Neural crest cell (in vitro differentiated cells): Measurements from ENCODE around the gene CALHM1. TPM values are rescaled to one million over a fixed set of nuclear protein-coding genes. Genes with fewer than 3 reads are reported as not detected.
"Not testable (repeated sequence)": the region's sequence is repeated elsewhere in the genome, so short reads cannot be mapped to it uniquely, and the experiment has no call there.

ENCODE experiments used
- DNase-seq: peaks from one replicate; pipeline ENCODE4 v3.0.0; 2021; ENCODE audit warnings: low read depth, mixed read lengths, low spot score
- H3K27ac Mint-ChIP-seq: one replicate; pipeline ENCODE4 v1.8.0; 2021; ENCODE audit warnings: mild to moderate bottlenecking, mixed read lengths; ENCODE audit not compliant: unreplicated experiment
- H3K27me3 Mint-ChIP-seq: 2 replicates; pipeline ENCODE4 v1.8.0; 2021; ENCODE audit warnings: low read depth, mild to moderate bottlenecking, mixed read lengths
- H3K36me3 Mint-ChIP-seq: 2 replicates; pipeline ENCODE4 v1.8.0; 2021; ENCODE audit warnings: low read depth, mild to moderate bottlenecking, mixed read lengths
- H3K4me1 Mint-ChIP-seq: 2 replicates; pipeline ENCODE4 v1.8.0; 2021; ENCODE audit warnings: mixed read lengths
- H3K4me3 Mint-ChIP-seq: one replicate; pipeline ENCODE4 v1.8.0; 2021; ENCODE audit warnings: mild to moderate bottlenecking, mixed read lengths
- H3K9me3 Mint-ChIP-seq: 2 replicates; pipeline ENCODE4 v1.8.0; 2021; ENCODE audit warnings: mixed read lengths
- total RNA-seq: library from RNA; stranded (reverse); gene quantifications from 2 replicates; pipeline ENCODE4 v1.2.1, GENCODE V29; 2021
- TF ChIP-seq, protein P1 (sequence below): fragments of 200-600 bp; sonication (generic); conservative IDR thresholded peaks from 2 replicates; pipeline ENCODE4 v1.5.0; 2021; ENCODE audit warnings: antibody characterized with exemption, mild to moderate bottlenecking

Gene CALHM1
- total RNA-seq, 1 donor from 2014 or later: not detected

GRCh38 chr10:103428989-103429643 lies 29.6 kb downstream of the CALHM1 start:
- Mint-ChIP-seq H3K36me3 (peaks cover 15% of the 10 kb centered on the region), H3K4me1 (no peaks in the 10 kb centered on the region), H3K9me3 (no peaks in the 10 kb centered on the region), H3K27ac (no peak overlapping the region), H3K27me3 (no peaks in the 10 kb centered on the region), H3K4me3 (no peak overlapping the region)
- DNase-seq: no peak
- TF ChIP-seq, protein P1, sequence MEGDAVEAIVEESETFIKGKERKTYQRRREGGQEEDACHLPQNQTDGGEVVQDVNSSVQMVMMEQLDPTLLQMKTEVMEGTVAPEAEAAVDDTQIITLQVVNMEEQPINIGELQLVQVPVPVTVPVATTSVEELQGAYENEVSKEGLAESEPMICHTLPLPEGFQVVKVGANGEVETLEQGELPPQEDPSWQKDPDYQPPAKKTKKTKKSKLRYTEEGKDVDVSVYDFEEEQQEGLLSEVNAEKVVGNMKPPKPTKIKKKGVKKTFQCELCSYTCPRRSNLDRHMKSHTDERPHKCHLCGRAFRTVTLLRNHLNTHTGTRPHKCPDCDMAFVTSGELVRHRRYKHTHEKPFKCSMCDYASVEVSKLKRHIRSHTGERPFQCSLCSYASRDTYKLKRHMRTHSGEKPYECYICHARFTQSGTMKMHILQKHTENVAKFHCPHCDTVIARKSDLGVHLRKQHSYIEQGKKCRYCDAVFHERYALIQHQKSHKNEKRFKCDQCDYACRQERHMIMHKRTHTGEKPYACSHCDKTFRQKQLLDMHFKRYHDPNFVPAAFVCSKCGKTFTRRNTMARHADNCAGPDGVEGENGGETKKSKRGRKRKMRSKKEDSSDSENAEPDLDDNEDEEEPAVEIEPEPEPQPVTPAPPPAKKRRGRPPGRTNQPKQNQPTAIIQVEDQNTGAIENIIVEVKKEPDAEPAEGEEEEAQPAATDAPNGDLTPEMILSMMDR: no peak

DNA sequence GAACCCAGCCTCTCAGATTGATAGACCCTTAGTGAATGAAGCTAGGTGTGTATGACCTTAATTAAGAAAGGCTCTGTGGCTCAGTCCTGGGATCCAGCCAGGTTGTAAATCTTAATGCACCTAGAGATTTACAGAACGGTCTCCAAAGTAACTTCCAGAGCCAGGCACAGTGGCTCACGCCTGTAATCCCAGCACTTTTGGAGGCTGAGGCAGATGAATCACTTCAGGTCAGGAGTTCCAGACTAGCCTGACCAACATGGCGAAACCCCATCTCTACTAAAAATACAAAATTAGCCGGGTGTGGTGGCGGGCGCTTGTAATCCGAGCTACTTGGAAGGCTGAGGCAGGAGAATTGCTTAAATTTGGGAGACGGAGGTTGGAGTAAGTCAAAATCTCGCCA lies 30.8 kb downstream of the CALHM1 start:
- H3K36me3 Mint-ChIP-seq: peaks cover 16% of the 10 kb centered on the region

DNA sequence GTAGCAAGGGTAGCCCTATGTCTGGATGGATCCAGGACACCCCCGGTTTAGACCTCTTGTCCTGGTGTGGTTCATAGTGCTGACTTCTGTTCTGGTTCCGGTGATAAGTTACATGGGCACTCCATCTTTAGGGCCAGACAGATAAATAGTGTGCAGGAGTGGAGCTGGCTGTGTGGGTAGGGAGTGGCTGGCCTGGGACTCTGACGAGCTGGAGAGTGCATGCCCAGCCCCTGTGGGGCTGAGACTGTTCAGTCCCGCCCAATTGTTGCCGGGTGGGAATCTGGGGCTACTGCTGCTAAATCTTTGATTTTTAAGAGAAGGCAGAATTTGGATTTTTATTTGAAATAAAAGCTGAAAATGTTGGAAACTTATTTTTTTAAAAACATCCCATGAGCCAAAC lies 35.0 kb downstream of the CALHM1 start:
- Mint-ChIP-seq H3K27ac (no peak overlapping the region), H3K9me3 (no peaks in the 10 kb centered on the region), H3K4me3 (no peak overlapping the region), H3K36me3 (peaks cover 9% of the 10 kb centered on the region), H3K4me1 (no peaks in the 10 kb centered on the region), H3K27me3 (no peaks in the 10 kb centered on the region)
- DNase-seq: no peak
- TF ChIP-seq, protein P1: no peak

More for the DNA sequence above, 30.8 kb downstream of the CALHM1 start:
- TF ChIP-seq, protein P1: no peak
- no peaks in the 10 kb centered on the region for H3K4me1 Mint-ChIP-seq
- H3K27me3 Mint-ChIP-seq: no peaks in the 10 kb centered on the region
- H3K27ac Mint-ChIP-seq: no peak overlapping the region
- H3K4me3 Mint-ChIP-seq: no peak overlapping the region
- no peaks in the 10 kb centered on the region for H3K9me3 Mint-ChIP-seq
- DNase-seq: no peak

GRCh38 chr10:103419101-103419500 lies 39.6 kb downstream of the CALHM1 start:
- no peaks in the 10 kb centered on the region for H3K9me3 Mint-ChIP-seq
- H3K36me3 Mint-ChIP-seq: peaks cover 14% of the 10 kb centered on the region
- H3K4me1 Mint-ChIP-seq: no peaks in the 10 kb centered on the region
- TF ChIP-seq, protein P1: no peak
- H3K27me3 Mint-ChIP-seq: no peaks in the 10 kb centered on the region
- no peak overlapping the region for H3K27ac Mint-ChIP-seq
- no peak for DNase-seq
- H3K4me3 Mint-ChIP-seq: no peak overlapping the region

DNA sequence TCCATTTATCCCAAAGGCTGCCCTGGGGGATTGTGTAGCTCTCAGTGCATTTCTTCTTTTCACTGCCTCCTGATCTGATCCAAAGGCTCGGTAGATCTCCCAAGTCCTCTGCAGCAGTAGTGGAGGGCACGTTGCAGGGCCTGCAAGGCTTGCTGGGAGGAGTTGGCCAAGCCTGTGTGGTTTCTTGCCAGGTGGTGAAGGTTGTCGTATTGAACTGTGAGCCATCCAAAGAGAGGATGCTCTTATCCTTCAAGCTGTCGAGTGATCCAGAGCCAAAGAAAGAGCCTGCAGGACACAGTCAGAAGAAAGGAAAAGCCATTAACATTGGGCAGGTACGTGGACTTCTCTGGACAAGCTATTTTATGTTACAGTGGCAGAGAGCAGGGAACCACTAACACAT lies 41.1 kb downstream of the CALHM1 start:
- DNase-seq: no peak
- peaks cover 15% of the 10 kb centered on the region for H3K36me3 Mint-ChIP-seq
- no peaks in the 10 kb centered on the region for H3K4me1 Mint-ChIP-seq
- TF ChIP-seq, protein P1: no peak
- H3K27ac Mint-ChIP-seq: no peak overlapping the region
- H3K4me3 Mint-ChIP-seq: no peak overlapping the region
- no peaks in the 10 kb centered on the region for H3K9me3 Mint-ChIP-seq
- H3K27me3 Mint-ChIP-seq: no peaks in the 10 kb centered on the region

GRCh38 chr10:103417148-103417469 lies 41.6 kb downstream of the CALHM1 start:
- not testable (repeated sequence) for H3K9me3 Mint-ChIP-seq, H3K4me3 Mint-ChIP-seq, H3K27me3 Mint-ChIP-seq, H3K27ac Mint-ChIP-seq, DNase-seq, H3K4me1 Mint-ChIP-seq
- TF ChIP-seq, protein P1: peak; percentile 0
- H3K36me3 Mint-ChIP-seq: peaks cover 15% of the 10 kb centered on the region
